ENCODE data around the gene CEP78. TPM values are rescaled to one million over a fixed set of nuclear protein-coding genes. Genes with fewer than 3 reads are reported as not detected.

Gene CEP78
- total RNA-seq, 1 experiment from 2014 or later = 48.1 TPM

DNA sequence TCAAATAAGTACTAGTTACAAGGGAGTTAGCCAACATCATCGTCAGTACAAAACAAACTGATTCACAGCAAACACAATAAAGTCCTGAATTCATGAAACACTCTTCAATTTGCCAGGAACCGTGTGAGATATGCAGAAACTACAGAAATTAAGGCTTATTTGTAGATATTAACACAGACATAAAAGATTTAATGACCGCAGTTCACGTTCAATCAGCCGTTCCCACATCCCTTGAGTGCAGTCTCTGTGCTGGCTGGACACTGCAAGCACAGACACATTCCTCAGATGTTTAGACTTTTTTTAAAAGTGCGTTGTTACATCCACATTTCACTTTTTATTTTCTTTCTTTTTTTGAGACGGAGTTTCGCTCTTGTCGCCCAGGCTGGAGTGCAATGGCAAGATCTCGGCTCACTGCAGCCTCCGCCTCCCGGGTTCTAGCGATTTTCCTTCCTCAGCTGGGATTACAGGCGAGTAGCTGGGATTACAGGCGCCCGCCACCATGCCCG is 566 bp upstream of the CEP78 start:
- DNase-seq (ENCODE audit: low read depth, low spot score) (no peak), ATAC-seq (no peak)
- ChIA-PET POLR2A (no interaction called here), CTCF (no interaction called here), RAD21 (ENCODE audit: low non-redundant PET in 1 of 2, low total read pairs in 2 of 2, uncharacterized antibody in 2 of 2, unreplicated experiment in 2 of 2) (no interaction called here)
- TSS peak; percentile 73 for BruUV-seq (replicated peaks)
- H3K9ac ChIP-seq (ENCODE audit: low read length) = peak overlapping the region; percentile 90
- peaks cover 36% of the 10 kb centered on the region for H3K79me2 ChIP-seq (ENCODE audit: insufficient read depth, low read length)
- peak overlapping the region; percentile 59 for H2AFZ ChIP-seq (ENCODE audit: low read depth, low read length, poor library complexity, severe bottlenecking)
- no peak for TF ChIP-seq EZH2phosphoT487 (IDR thresholded peaks at IDR 0.05; ENCODE audit: borderline replicate concordance)
- peak overlapping the region; percentile 85 to 97 for H3K4me3 ChIP-seq (replicated peaks in 1 of 2; ENCODE audit: low read depth in 1 of 2, low read length in 2 of 2)
- intact Hi-C loops (cut with micrococcal nuclease) = no loop called here
- no peaks in the 10 kb centered on the region for H4K20me1 ChIP-seq (ENCODE audit: insufficient read depth)
- H3K27me3 ChIP-seq (ENCODE audit: insufficient read depth, low read length) = no peaks in the 10 kb centered on the region
- H3K9me2 ChIP-seq (ENCODE audit: insufficient read depth) = no peaks in the 10 kb centered on the region
- peaks cover 3 to 8% of the 10 kb centered on the region in 2 experiments; a peak in 2 of 4 replicates for H3K36me3 ChIP-seq (ENCODE audit: control insufficient read depth in 1 of 2, insufficient read depth in 2 of 2, low read length in 2 of 2)
- peaks cover 2 to 12% of the 10 kb centered on the region in 2 experiments; a peak in 3 of 4 replicates for H3K4me1 ChIP-seq (ENCODE audit: control insufficient read depth in 1 of 2, insufficient read depth in 2 of 2, low read length in 2 of 2)
- H3K4me2 ChIP-seq (ENCODE audit: low read length) = peak overlapping the region; percentile 78
- H3K9me3 ChIP-seq (ENCODE audit: control insufficient read depth in 1 of 2, insufficient read depth in 1 of 2, low read depth in 1 of 2, low read length in 2 of 2) = no peaks in the 10 kb centered on the region
- peak overlapping the region; percentile 89 for H3K27ac ChIP-seq (ENCODE audit: low read depth, low read length)

DNA sequence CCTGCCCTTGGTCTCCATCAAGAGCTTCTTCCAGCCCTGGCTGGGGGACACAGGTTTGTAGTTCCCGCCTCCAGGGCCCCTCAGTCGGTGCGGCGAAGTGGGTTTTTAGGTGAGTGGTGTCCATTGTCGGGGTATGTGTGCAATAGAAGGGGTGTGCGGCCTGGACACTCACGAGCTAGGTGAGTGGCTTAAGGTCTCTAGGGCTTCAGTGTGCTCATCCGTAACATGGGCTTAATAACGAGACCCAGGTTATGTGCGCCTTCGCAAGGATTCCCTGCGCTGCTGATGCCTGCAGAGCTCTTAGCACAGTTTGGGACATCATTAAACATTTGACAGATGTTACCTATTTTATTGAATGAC is 656 bp downstream of the CEP78 start:
- Histone ChIP-seq H3K4me2 (ENCODE audit: low read length) (peak overlapping the region; percentile 78), H2AFZ (ENCODE audit: low read depth, low read length, poor library complexity, severe bottlenecking) (peak overlapping the region; percentile 59), H3K4me3 (replicated peaks in 1 of 2; ENCODE audit: low read depth in 1 of 2, low read length in 2 of 2) (peak overlapping the region; percentile 85 to 97), H3K79me2 (ENCODE audit: insufficient read depth, low read length) (peaks cover 36% of the 10 kb centered on the region), H3K9ac (ENCODE audit: low read length) (peak overlapping the region; percentile 90), H4K20me1 (ENCODE audit: insufficient read depth) (no peaks in the 10 kb centered on the region), H3K9me2 (ENCODE audit: insufficient read depth) (no peaks in the 10 kb centered on the region), H3K9me3 (ENCODE audit: control insufficient read depth in 1 of 2, insufficient read depth in 1 of 2, low read depth in 1 of 2, low read length in 2 of 2) (no peaks in the 10 kb centered on the region), H3K4me1 (ENCODE audit: control insufficient read depth in 1 of 2, insufficient read depth in 2 of 2, low read length in 2 of 2) (peaks cover 2 to 12% of the 10 kb centered on the region in 2 experiments; a peak in 3 of 4 replicates), H3K27me3 (ENCODE audit: insufficient read depth, low read length) (no peaks in the 10 kb centered on the region), H3K36me3 (ENCODE audit: control insufficient read depth in 1 of 2, insufficient read depth in 2 of 2, low read length in 2 of 2) (peaks cover 3 to 9% of the 10 kb centered on the region in 2 experiments; a peak in 2 of 4 replicates), H3K27ac (ENCODE audit: low read depth, low read length) (peak overlapping the region; percentile 89)
- ChIA-PET CTCF (no interaction called here), POLR2A (interaction anchor here (0.7 kb wide), 1 partner anchor 61 kb away, joined by 3 read pairs; no protein-coding TSS in a partner anchor), RAD21 (ENCODE audit: low non-redundant PET in 1 of 2, low total read pairs in 2 of 2, uncharacterized antibody in 2 of 2, unreplicated experiment in 2 of 2) (no interaction called here)
- TF ChIP-seq, protein P1, sequence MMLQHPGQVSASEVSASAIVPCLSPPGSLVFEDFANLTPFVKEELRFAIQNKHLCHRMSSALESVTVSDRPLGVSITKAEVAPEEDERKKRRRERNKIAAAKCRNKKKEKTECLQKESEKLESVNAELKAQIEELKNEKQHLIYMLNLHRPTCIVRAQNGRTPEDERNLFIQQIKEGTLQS (IDR thresholded peaks at IDR 0.05) = no peak
- no peak for TF ChIP-seq FOSL1 (IDR thresholded peaks at IDR 0.05; ENCODE audit: low read depth)
- no TSS peak for BruUV-seq (replicated peaks)
- ATAC-seq (peak; percentile 12), DNase-seq (ENCODE audit: low read depth, low spot score) (no peak)
- intact Hi-C loops (cut with micrococcal nuclease) = no loop called here
